ENCODE measurements around the gene MICALL2. TPM values are rescaled to one million over a fixed set of nuclear protein-coding genes. Genes with fewer than 3 reads are reported as not detected.

Gene MICALL2
- total RNA-seq, 1 donor from 2014 or later: 13.9 TPM

- no peak overlapping the region for H3K4me3 Mint-ChIP-seq (ENCODE audit: low read depth)
- DNase-seq (ENCODE audit: low spot score, unreplicated experiment): no peak
- no peak overlapping the region for H3K27ac Mint-ChIP-seq
- TF ChIP-seq CTCF (IDR thresholded peaks at IDR 0.05; ENCODE audit: unreplicated experiment): no peak
- no peaks in the 10 kb centered on the region for H3K9me3 Mint-ChIP-seq (ENCODE audit: low read depth)
- H3K36me3 Mint-ChIP-seq (ENCODE audit: insufficient read depth): peaks cover 2% of the 10 kb centered on the region
- H3K4me1 Mint-ChIP-seq (ENCODE audit: low read depth): peaks cover 2% of the 10 kb centered on the region
- H3K27me3 Mint-ChIP-seq: no peaks in the 10 kb centered on the region
Observed at GRCh38 chr7:1468643-1469298, 9.5 kb upstream of the MICALL2 start.

- Mint-ChIP-seq H3K4me3 (ENCODE audit: low read depth) (no peak overlapping the region), H3K27ac (no peak overlapping the region), H3K4me1 (ENCODE audit: low read depth) (peaks cover 2% of the 10 kb centered on the region), H3K27me3 (no peaks in the 10 kb centered on the region), H3K36me3 (ENCODE audit: insufficient read depth) (no peaks in the 10 kb centered on the region), H3K9me3 (ENCODE audit: low read depth) (no peaks in the 10 kb centered on the region)
- no peak for TF ChIP-seq CTCF (IDR thresholded peaks at IDR 0.05; ENCODE audit: unreplicated experiment)
- no peak for DNase-seq (ENCODE audit: low spot score, unreplicated experiment)
Observed at GRCh38 chr7:1468203-1468602, 8.9 kb upstream of the MICALL2 start.

- H3K4me3 Mint-ChIP-seq (ENCODE audit: low read depth): no peak overlapping the region
- H3K27me3 Mint-ChIP-seq: peaks cover 6% of the 10 kb centered on the region
- peak overlapping the region; percentile 24 for H3K27ac Mint-ChIP-seq
- TF ChIP-seq CTCF (IDR thresholded peaks at IDR 0.05; ENCODE audit: unreplicated experiment): no peak
- no peak for DNase-seq (ENCODE audit: low spot score, unreplicated experiment)
- H3K36me3 Mint-ChIP-seq (ENCODE audit: insufficient read depth): no peaks in the 10 kb centered on the region
- no peaks in the 10 kb centered on the region for H3K9me3 Mint-ChIP-seq (ENCODE audit: low read depth)
- H3K4me1 Mint-ChIP-seq (ENCODE audit: low read depth): peaks cover 5% of the 10 kb centered on the region
Observed at GRCh38 chr7:1466524-1467271, 7.4 kb upstream of the MICALL2 start.

- Mint-ChIP-seq H3K27ac (no peak overlapping the region), H3K27me3 (peaks cover 6% of the 10 kb centered on the region), H3K9me3 (ENCODE audit: low read depth) (no peaks in the 10 kb centered on the region), H3K4me1 (ENCODE audit: low read depth) (peaks cover 8% of the 10 kb centered on the region), H3K36me3 (ENCODE audit: insufficient read depth) (no peaks in the 10 kb centered on the region), H3K4me3 (ENCODE audit: low read depth) (no peak overlapping the region)
- TF ChIP-seq CTCF (IDR thresholded peaks at IDR 0.05; ENCODE audit: unreplicated experiment): no peak
- no peak for DNase-seq (ENCODE audit: low spot score, unreplicated experiment)
Observed at GRCh38 chr7:1464694-1465093, 5.4 kb upstream of the MICALL2 start.

- DNase-seq (ENCODE audit: low spot score, unreplicated experiment): no peak
- H3K27me3 Mint-ChIP-seq: peaks cover 6% of the 10 kb centered on the region
- TF ChIP-seq CTCF (IDR thresholded peaks at IDR 0.05; ENCODE audit: unreplicated experiment): no peak
- H3K27ac Mint-ChIP-seq: no peak overlapping the region
- no peaks in the 10 kb centered on the region for H3K36me3 Mint-ChIP-seq (ENCODE audit: insufficient read depth)
- H3K9me3 Mint-ChIP-seq (ENCODE audit: low read depth): no peaks in the 10 kb centered on the region
- no peak overlapping the region for H3K4me3 Mint-ChIP-seq (ENCODE audit: low read depth)
- H3K4me1 Mint-ChIP-seq (ENCODE audit: low read depth): peaks cover 8% of the 10 kb centered on the region
Observed at GRCh38 chr7:1463676-1464223, 4.5 kb upstream of the MICALL2 start.
